Raji (cell line): ENCODE results near the gene IBA57.

Source experiments
- POLR2A ChIP-seq: IDR thresholded peaks from 2 replicates; pipeline ENCODE4 v1.6.1; 2011; ENCODE audit warnings: low read depth, low read length, control low read depth; ENCODE audit not compliant: insufficient read depth

The IBA57 gene

GRCh38 chr1:228165372-228166169 lies at the start of gene IBA57:
TSS of gene IBA57 (plus strand) at chr1:228165804. CDS start at chr1:228165817, 13 bp downstream.
- peak; percentile 91 for TF ChIP-seq POLR2A

- no peak for TF ChIP-seq POLR2A
Measured at GRCh38 chr1:228117335-228117734, 48.3 kb upstream of the IBA57 start.

- TF ChIP-seq POLR2A: no peak
Measured at GRCh38 chr1:228118040-228118439, 47.6 kb upstream of the IBA57 start.

- no peak for TF ChIP-seq POLR2A
Measured at GRCh38 chr1:228120351-228120750, 45.3 kb upstream of the IBA57 start.

- TF ChIP-seq POLR2A: no peak
Measured at GRCh38 chr1:228120857-228121489, 44.6 kb upstream of the IBA57 start.

GRCh38 chr1:228122921-228123441 lies 42.6 kb upstream of the IBA57 start:
- TF ChIP-seq POLR2A: no peak

GRCh38 chr1:228123505-228123904 lies 42.1 kb upstream of the IBA57 start:
- no peak for TF ChIP-seq POLR2A

- TF ChIP-seq POLR2A: no peak
Measured at GRCh38 chr1:228125185-228125584, 40.4 kb upstream of the IBA57 start.

GRCh38 chr1:228131766-228132165 lies 33.8 kb upstream of the IBA57 start:
- TF ChIP-seq POLR2A: no peak

- TF ChIP-seq POLR2A: no peak
Measured at GRCh38 chr1:228134591-228134990, 31.0 kb upstream of the IBA57 start.

- TF ChIP-seq POLR2A: no peak
Measured at GRCh38 chr1:228136901-228137300, 28.7 kb upstream of the IBA57 start.

- no peak for TF ChIP-seq POLR2A
Measured at GRCh38 chr1:228139406-228139930, 26.1 kb upstream of the IBA57 start.

GRCh38 chr1:228139931-228140723 lies 25.5 kb upstream of the IBA57 start, which contains the start of gene GUK1:
TSS of gene GUK1 (plus strand) at chr1:228140279. CDS start at chr1:228140303, 24 bp downstream.
- peak; percentile 83 for TF ChIP-seq POLR2A

- no peak for TF ChIP-seq POLR2A
Measured at GRCh38 chr1:228140724-228141225, 24.8 kb upstream of the IBA57 start.
